OCI-LY3 (cell line): ENCODE measurements around the gene SPOP.

Experiments
- CTCF ChIP-seq: fragments of 200-600, 300-600 bp; sonication (generic); IDR thresholded peaks from 2 replicates; pipeline ENCODE4 v1.5.1; 2014; ENCODE audit warnings: antibody characterized with exemption, low read length, low read depth
- EZH2phosphoT487 ChIP-seq: fragments of 200-600 bp; shearing (Covaris generic); IDR thresholded peaks from 2 replicates; pipeline ENCODE4 v1.6.1; 2018; ENCODE audit warnings: antibody characterized with exemption, mixed run types, low read depth

DNA sequence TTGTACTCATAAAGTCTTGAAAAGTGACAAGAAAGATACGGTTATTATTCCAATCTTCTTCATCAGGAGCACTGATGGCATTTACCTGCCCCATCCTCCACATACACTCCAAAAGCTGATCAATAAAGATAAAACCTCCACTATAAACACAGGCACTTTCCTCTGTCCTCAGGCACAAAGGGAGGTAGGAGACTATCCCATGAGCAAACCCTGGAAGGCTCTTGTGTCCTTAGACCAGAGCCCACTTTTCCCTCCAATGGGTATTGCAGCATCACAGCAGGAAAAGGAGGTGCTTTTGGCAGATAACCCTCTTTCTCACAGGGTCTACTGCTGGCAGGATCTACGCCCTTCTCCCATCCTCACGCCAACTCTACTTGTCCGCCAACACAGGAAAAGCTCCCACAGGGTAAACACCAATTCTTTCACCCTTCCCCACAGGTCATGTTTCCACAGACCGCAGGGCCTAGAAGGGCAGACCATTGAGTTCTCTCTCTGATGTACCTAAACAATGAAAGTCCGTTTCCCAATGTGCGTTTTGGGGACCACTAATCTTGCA is 73.5 kb downstream of the SPOP start:
- TF ChIP-seq CTCF (no peak), EZH2phosphoT487 (no peak)
